Measurements from ENCODE around the gene MAP3K13.

DNA sequence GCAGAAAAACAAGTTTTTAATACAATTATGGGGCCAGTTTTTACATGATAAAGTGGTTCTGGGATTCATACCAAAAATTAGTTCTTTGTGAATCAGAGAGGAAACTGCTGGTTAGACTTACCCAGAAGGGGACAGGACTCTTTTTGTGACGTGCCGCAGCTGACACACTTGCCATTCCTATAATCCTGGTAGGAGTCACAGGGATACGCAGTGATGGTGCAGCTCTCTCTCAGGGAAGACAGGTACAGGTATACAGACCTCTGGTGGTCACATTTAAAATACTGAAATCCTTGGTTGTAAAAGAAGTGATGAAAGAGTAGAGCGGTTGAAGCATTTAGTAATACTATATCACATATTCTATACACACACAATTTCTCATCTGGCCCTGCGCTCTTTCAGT, 156.1 kb downstream of the MAP3K13 start:
- TF ChIP-seq, protein P1, sequence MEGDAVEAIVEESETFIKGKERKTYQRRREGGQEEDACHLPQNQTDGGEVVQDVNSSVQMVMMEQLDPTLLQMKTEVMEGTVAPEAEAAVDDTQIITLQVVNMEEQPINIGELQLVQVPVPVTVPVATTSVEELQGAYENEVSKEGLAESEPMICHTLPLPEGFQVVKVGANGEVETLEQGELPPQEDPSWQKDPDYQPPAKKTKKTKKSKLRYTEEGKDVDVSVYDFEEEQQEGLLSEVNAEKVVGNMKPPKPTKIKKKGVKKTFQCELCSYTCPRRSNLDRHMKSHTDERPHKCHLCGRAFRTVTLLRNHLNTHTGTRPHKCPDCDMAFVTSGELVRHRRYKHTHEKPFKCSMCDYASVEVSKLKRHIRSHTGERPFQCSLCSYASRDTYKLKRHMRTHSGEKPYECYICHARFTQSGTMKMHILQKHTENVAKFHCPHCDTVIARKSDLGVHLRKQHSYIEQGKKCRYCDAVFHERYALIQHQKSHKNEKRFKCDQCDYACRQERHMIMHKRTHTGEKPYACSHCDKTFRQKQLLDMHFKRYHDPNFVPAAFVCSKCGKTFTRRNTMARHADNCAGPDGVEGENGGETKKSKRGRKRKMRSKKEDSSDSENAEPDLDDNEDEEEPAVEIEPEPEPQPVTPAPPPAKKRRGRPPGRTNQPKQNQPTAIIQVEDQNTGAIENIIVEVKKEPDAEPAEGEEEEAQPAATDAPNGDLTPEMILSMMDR (IDR thresholded peaks at IDR 0.05): no peak
- no peak for TF ChIP-seq POLR2A (IDR thresholded peaks at IDR 0.05)

Measured in adrenal gland (tissue), 5 donors.